ENCODE data around the gene EGR4. TPM values are rescaled to one million over a fixed set of nuclear protein-coding genes. Genes with fewer than 3 reads are reported as not detected.

Gene EGR4
- total RNA-seq, 1 experiment from 2014 or later, result not detected

- Histone ChIP-seq H3K36me3 (replicated peaks; ENCODE audit: control insufficient read depth, insufficient read depth, low read length) (peaks cover 34% of the 10 kb centered on the region), H3K27me3 (ENCODE audit: control insufficient read depth, insufficient read depth, low read length) (no peaks in the 10 kb centered on the region), H3K4me3 (ENCODE audit: insufficient read depth, low read depth, low read length) (no peak overlapping the region)
- no peak for DNase-seq
Measured at GRCh38 chr2:73253901-73254300, 39.4 kb downstream of the EGR4 start.

DNA sequence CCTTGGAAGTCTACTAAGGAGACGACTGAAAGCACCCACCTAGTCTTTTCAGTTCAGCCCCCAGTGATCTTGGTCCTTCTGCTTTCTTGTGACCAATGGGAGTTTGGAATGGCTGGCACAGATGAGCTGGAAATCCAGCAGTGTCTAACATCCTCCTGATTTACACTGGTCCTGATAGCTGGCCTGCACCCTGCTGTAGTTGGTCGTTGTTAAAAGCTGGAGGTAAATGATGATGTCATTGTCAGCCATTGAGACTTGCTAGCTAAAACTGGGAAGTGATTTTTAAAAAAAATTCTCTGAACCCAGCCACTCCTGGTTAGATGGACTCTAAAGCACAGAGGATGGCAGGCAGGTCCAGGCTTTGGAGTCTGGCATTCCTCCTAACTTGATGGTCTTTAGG lies 39.9 kb downstream of the EGR4 start:
- Histone ChIP-seq H3K4me3 (ENCODE audit: insufficient read depth, low read depth, low read length) (no peak overlapping the region), H3K36me3 (replicated peaks; ENCODE audit: control insufficient read depth, insufficient read depth, low read length) (peaks cover 37% of the 10 kb centered on the region), H3K27me3 (ENCODE audit: control insufficient read depth, insufficient read depth, low read length) (no peaks in the 10 kb centered on the region)
- DNase-seq, result no peak

DNA sequence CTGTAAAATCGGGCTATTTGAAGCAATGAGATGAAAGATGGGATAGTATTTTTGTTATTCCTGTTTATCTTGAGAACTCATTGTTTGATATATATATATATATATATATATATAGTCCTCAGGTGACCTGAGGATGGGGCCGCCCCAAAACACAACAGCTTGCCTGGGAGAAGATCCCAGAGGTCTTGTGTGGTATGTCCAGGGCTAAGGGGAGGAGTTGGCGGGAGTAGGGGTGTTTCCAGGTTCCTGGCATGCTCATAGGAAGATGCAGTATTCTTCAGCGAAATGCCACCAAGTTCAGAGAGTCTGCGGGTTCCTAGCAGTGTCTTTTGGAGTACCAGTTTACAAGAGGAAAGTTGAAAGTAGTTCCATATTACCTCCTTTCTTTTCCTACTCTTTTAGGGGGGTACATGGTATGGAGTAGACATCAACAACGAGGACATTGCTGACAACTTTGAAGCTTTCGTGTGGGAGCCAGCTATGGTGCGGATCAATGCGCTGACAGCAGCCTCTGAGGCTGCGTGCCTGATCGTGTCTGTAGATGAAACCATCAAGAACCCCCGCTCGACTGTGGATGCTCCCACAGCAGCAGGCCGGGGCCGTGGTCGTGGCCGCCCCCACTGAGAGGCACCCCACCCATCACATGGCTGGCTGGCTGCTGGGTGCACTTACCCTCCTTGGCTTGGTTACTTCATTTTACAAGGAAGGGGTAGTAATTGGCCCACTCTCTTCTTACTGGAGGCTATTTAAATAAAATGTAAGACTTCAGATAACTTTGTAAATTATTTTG lies 40.9 kb downstream of the EGR4 start:
- Histone ChIP-seq H3K4me3 (ENCODE audit: insufficient read depth, low read depth, low read length) (no peak overlapping the region), H3K27me3 (ENCODE audit: control insufficient read depth, insufficient read depth, low read length) (no peaks in the 10 kb centered on the region), H3K36me3 (replicated peaks; ENCODE audit: control insufficient read depth, insufficient read depth, low read length) (peaks cover 43% of the 10 kb centered on the region)
- DNase-seq, result no peak

GRCh38 chr2:73250872-73251846 lies 42.2 kb downstream of the EGR4 start:
- Histone ChIP-seq H3K4me3 (ENCODE audit: insufficient read depth, low read depth, low read length) (no peak overlapping the region), H3K27me3 (ENCODE audit: control insufficient read depth, insufficient read depth, low read length) (no peaks in the 10 kb centered on the region), H3K36me3 (replicated peaks; ENCODE audit: control insufficient read depth, insufficient read depth, low read length) (peaks cover 53% of the 10 kb centered on the region)
- DNase-seq, result no peak

DNA sequence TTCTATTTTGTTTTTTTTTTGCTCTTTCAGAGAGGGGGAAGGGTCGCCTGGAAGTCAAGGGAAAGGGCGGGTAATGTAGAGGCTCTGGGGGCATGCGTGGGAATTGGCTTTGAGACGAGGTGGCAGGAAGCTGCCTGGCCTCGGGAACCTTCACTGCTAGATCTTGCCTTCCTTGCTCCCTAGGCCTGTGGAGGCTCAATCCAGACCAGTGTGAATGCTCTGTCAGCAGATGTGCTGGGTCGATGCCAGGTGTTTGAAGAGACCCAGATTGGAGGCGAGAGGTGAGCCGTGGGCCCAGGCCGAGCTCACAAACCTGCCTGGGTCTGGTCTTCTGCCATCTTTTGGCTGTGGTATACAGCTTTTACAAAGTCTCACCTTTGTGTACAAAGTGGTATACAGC lies 43.7 kb downstream of the EGR4 start:
- no peak for DNase-seq
- Histone ChIP-seq H3K27me3 (ENCODE audit: control insufficient read depth, insufficient read depth, low read length) (no peaks in the 10 kb centered on the region), H3K36me3 (replicated peaks; ENCODE audit: control insufficient read depth, insufficient read depth, low read length) (peaks cover 66% of the 10 kb centered on the region), H3K4me3 (ENCODE audit: insufficient read depth, low read depth, low read length) (no peak overlapping the region)

DNA sequence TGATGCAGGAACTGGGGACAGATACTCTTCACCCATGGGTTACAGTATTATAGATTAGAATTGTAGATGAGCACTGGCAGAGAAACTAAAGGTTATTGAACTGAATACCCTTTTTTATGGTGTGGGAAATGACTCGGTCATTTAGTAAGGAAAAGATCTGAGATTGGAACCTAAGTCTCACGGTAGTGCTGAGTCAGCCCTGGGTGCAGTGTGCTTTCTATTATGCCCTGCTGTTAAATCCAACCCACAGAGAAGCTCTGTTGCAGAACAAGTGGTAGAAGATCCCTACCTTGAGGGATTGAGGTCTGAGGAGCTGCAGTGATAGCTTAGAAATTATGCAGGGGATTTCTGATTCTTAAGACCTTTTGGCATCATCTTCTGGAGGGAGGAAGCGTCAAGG lies 46.5 kb downstream of the EGR4 start:
- H3K36me3 ChIP-seq (replicated peaks; ENCODE audit: control insufficient read depth, insufficient read depth, low read length), result peaks cover 70% of the 10 kb centered on the region

DNA sequence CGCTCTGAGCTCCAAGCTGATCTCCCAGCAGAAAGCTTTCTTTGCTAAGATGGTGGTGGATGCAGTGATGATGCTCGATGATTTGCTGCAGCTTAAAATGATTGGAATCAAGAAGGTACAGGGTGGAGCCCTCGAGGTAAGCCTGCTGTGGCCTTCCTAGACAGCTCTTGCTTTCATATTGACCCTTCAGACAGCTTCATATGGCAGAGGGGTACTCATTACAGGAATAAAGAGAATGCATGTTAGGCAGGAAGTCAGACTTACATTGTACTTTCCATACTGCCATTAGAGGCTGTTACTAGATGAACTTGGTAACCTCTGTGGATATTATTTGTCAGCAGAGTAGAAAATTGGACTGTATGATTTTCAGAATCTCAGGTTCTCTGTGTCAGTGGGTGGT lies 48.8 kb downstream of the EGR4 start:
- Histone ChIP-seq H3K36me3 (replicated peaks; ENCODE audit: control insufficient read depth, insufficient read depth, low read length) (peaks cover 67% of the 10 kb centered on the region), H3K27me3 (ENCODE audit: control insufficient read depth, insufficient read depth, low read length) (no peaks in the 10 kb centered on the region), H3K4me3 (ENCODE audit: insufficient read depth, low read depth, low read length) (no peak overlapping the region)
- DNase-seq, result no peak

More for the DNA sequence above, 46.5 kb downstream of the EGR4 start:
- H3K27me3 ChIP-seq (ENCODE audit: control insufficient read depth, insufficient read depth, low read length), result no peaks in the 10 kb centered on the region
- H3K4me3 ChIP-seq (ENCODE audit: insufficient read depth, low read depth, low read length), result no peak overlapping the region
- no peak for DNase-seq

DNA sequence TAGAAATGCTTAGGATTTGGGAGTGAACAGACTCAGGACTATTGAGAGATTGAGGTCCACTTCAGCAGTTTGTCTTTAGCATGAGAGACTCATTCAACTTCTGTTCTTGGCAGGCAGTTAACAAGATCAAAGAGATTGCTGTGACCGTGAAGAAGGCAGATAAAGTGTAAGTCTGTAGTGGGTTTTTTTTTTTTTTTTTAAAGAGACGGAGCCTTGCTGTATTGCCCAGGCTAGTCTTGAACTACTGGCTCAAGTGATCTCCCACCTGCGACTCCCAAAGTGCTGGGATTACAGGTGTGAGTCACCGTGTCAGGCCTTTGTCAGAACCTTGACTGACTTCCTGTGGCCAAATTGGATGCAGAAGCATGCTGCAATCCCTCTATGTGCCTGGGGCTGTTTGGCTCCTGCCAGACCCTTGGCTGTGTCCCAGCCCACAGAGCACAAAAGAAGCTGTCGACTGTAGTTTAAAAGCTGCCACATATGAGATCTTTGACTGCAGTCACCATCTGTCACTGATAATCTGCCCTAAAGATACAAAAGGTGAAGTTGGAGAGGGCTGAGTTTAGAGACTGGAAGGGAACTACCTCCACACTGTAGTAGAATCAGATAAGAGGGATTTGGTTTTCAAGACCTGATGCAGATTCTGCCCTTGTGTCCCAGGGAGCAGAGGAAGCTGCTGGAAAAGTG lies 49.3 kb downstream of the EGR4 start:
- no peak for DNase-seq
- Histone ChIP-seq H3K36me3 (replicated peaks; ENCODE audit: control insufficient read depth, insufficient read depth, low read length) (peaks cover 66% of the 10 kb centered on the region), H3K4me3 (ENCODE audit: insufficient read depth, low read depth, low read length) (no peak overlapping the region), H3K27me3 (ENCODE audit: control insufficient read depth, insufficient read depth, low read length) (no peaks in the 10 kb centered on the region)

Other genes with a start within 250 kb of the EGR4 start
- 19.4 and 23.9 TPM in 2 replicates for gene SFXN5, start 221.8 kb downstream of the EGR4 start, total RNA-seq (2014; rRNA removed; shearing (Covaris generic))
- 12.4 and 16.7 TPM in 2 replicates for gene RAB11FIP5, start 180.6 kb downstream of the EGR4 start, total RNA-seq (2014; rRNA removed; shearing (Covaris generic))
- not detected in 2 replicates for gene NOTO, start 91.0 kb downstream of the EGR4 start, total RNA-seq (2014; rRNA removed; shearing (Covaris generic))
- 51.3 and 59.7 TPM in 2 replicates for gene SMYD5, start 79.3 kb downstream of the EGR4 start, total RNA-seq (2014; rRNA removed; shearing (Covaris generic))
- 17.7 and 19.6 TPM in 2 replicates for gene PRADC1, start 60.3 kb downstream of the EGR4 start, total RNA-seq (2014; rRNA removed; shearing (Covaris generic))
- gene CCT7, start 59.2 kb downstream of the EGR4 start, total RNA-seq (2014; rRNA removed; shearing (Covaris generic)), result 474 and 529 TPM in 2 replicates
- gene FBXO41, start 9.1 kb downstream of the EGR4 start, total RNA-seq (2014; rRNA removed; shearing (Covaris generic)), result 2.3 and 3.7 TPM in 2 replicates
- gene ALMS1, start 92.3 kb upstream of the EGR4 start, total RNA-seq (2014; rRNA removed; shearing (Covaris generic)), result 29.7 and 34.1 TPM in 2 replicates

Measured in H7 (cell line).